H1 (cell line): ENCODE results near the gene WDR93. TPM values are rescaled to one million over a fixed set of nuclear protein-coding genes. Genes with fewer than 3 reads are reported as not detected.

Experiments
- ASH2L ChIP-seq: fragments of 200-600, 300-600 bp; sonication (generic); IDR thresholded peaks from one replicate; pipeline ENCODE4 v1.7.1; 2017; ENCODE audit warnings: low read length
- BACH1 ChIP-seq: IDR thresholded peaks from 2 replicates; pipeline ENCODE4 v1.6.1; 2012; ENCODE audit warnings: low read length, improper control_type of control experiment
- BRCA1 ChIP-seq: IDR thresholded peaks from 2 replicates; pipeline ENCODE4 v1.6.1; 2012; ENCODE audit warnings: low read depth, low read length, improper control_type of control experiment
- CHD2 ChIP-seq: IDR thresholded peaks from 2 replicates; pipeline ENCODE4 v1.6.1; 2012; ENCODE audit warnings: low read length, improper control_type of control experiment
- JUND ChIP-seq: IDR thresholded peaks from 2 replicates; pipeline ENCODE4 v1.6.1; 2011; ENCODE audit warnings: mild to moderate bottlenecking, improper control_type of control experiment, low read length
- KDM1A ChIP-seq: fragments of 200-600, 300-600 bp; sonication (generic); IDR thresholded peaks from 2 replicates; pipeline ENCODE4 v1.7.1; 2016; ENCODE audit warnings: mild to moderate bottlenecking, low read length, borderline replicate concordance
- NRF1 ChIP-seq: IDR thresholded peaks from 2 replicates; pipeline ENCODE4 v1.6.1; 2011; ENCODE audit warnings: mild to moderate bottlenecking, low read depth, low read length, improper control_type of control experiment
- POLR2A ChIP-seq, 2 experiments: IDR thresholded peaks; 1 replicate in 1 of 2; 2 replicates in 1 of 2; pipeline ENCODE4 v1.6.1; 2011; ENCODE audit warnings: low read depth in 2 of 2, low read length in 2 of 2, mild to moderate bottlenecking in 2 of 2; ENCODE audit errors: control extremely low read depth in 1 of 2
- RAD21 ChIP-seq, 2 experiments: IDR thresholded peaks in 1 of 2; conservative IDR thresholded peaks in 1 of 2; 2 replicates each; pipeline ENCODE4 v1.6.1; 2011; ENCODE audit warnings: low read depth in 2 of 2, low read length in 2 of 2, improper control_type of control experiment in 1 of 2, inconsistent platforms in 1 of 2, mild to moderate bottlenecking in 1 of 2, moderate library complexity in 1 of 2
- RFX5 ChIP-seq: IDR thresholded peaks from 2 replicates; pipeline ENCODE4 v1.6.1; 2011; ENCODE audit warnings: low read depth, low read length, improper control_type of control experiment, borderline replicate concordance
- RNF2 ChIP-seq: fragments of 200-900, 300-1000 bp; sonication (generic); IDR thresholded peaks from 2 replicates; pipeline ENCODE4 v1.7.1; 2016; ENCODE audit warnings: borderline replicate concordance, low read depth, mild to moderate bottlenecking, antibody characterized with exemption, low read length; ENCODE audit not compliant: poor library complexity, severe bottlenecking; ENCODE audit errors: missing control alignments
- RXRA ChIP-seq: IDR thresholded peaks from 2 replicates; pipeline ENCODE4 v1.6.1; 2011; ENCODE audit warnings: low read depth, mild to moderate bottlenecking, low read length, moderate library complexity; ENCODE audit not compliant: insufficient read depth
- SP1 ChIP-seq: IDR thresholded peaks from 2 replicates; pipeline ENCODE4 v1.6.1; 2011; ENCODE audit warnings: low read depth, low read length
- TAF1 ChIP-seq: IDR thresholded peaks from 2 replicates; pipeline ENCODE4 v1.6.1; 2011; ENCODE audit warnings: mild to moderate bottlenecking, low read depth, low read length
- TAF7 ChIP-seq: optimal IDR thresholded peaks from 2 replicates; pipeline ENCODE3; 2011; ENCODE audit warnings: low read depth, mild to moderate bottlenecking, inconsistent platforms, low read length, moderate library complexity, borderline replicate concordance
- TBP ChIP-seq: IDR thresholded peaks from 2 replicates; pipeline ENCODE4 v1.6.1; 2011; ENCODE audit warnings: low read depth, low read length, improper control_type of control experiment
- ZNF274 ChIP-seq: IDR thresholded peaks from 2 replicates; pipeline ENCODE4 v1.7.0; 2012; ENCODE audit warnings: low read length, borderline replicate concordance; ENCODE audit errors: extremely low read depth
- polyA plus RNA-seq, 7 experiments: library from polyadenylated mRNA; depleted of rRNA in 3 of 7; stranded (reverse) in 5 of 7; unstranded in 2 of 7; fragments of >200 nt in 5 of 7; fragments of 200-250 nt in 2 of 7; gene quantifications; 1 replicate in 5 of 7; 2 replicates in 1 of 7; 4 replicates in 1 of 7; pipeline versions ENCODE4 v1.2.1 to v1.2.3, GENCODE V29; 2011 to 2013; ENCODE audit warnings: missing spikeins in 2 of 7, mixed read lengths in 2 of 7
- total RNA-seq: library from RNA; stranded (reverse); fragmentation: NEBNext Ultra II Directional; extraction: Animal tissue kit (Norgen Biotek cat#: 25700); gene quantifications from 2 replicates; pipeline ENCODE4 v1.2.1, GENCODE V29; 2021
- TF ChIP-seq, protein P1 (sequence below): IDR thresholded peaks from 2 replicates; pipeline ENCODE4 v1.6.1; 2012; ENCODE audit warnings: low read length, inconsistent platforms
- TF ChIP-seq, protein P2 (sequence below): IDR thresholded peaks from 2 replicates; pipeline ENCODE4 v1.6.1; 2011; ENCODE audit warnings: low read depth, mild to moderate bottlenecking, low read length; ENCODE audit not compliant: insufficient read depth
- TF ChIP-seq, protein P3 (sequence below): IDR thresholded peaks from 2 replicates; pipeline ENCODE4 v1.6.1; 2012; ENCODE audit warnings: inconsistent platforms

WDR93 gene
- total and polyA plus RNA-seq, 2 of the 8 experiments (the other 6 are each of a cell fraction or from before 2014, with no cell fraction given), result 0.03 TPM; not detected in 1

DNA sequence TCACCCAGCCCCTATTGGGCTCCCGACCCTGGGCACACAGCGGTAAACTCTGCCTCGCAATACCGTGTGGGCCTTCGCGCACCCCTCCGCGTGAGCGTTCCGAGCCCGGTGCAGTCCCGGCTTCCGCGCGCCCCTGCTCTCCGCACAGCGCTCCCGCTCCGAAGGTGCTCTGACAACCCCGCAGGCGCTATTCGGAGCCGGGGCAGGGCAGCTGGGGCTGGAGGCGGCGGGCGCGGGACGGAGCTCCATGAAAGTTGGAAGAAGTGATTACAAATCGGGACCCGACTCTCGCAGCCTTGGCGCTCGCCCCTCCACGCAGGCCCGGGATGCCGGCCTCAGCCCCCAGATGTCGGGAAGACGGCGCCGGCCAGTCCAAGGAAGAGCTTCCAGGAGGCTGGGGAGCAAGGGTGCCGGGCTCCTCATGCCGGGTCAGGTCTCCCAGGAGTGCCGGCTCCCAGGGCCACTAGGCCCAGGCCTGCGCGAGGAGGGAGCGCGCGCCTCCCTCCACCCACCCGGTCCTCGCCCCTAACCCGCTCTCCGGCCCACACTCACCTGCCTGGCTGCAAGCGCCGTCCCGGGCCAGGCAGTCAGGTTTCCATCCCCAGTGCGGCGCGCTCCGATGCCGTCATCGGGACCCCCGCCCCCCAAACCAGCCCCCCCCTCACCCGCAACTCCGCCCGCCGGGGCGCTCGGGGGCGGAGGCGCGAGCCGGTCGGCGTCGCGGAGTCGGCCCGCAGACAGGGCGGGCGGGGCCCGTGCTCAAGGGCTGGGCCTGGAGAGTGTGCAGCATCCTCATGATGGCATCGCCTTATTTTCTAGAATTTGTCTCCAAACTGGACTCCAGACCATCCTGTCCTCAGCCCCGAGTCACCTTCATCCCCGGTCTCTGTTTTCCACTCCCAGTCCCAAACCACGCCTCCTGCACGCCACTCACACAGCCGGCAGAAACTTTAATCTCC lies 35.5 kb upstream of the WDR93 start, which contains the start of gene KIF7 (continued):
- TF ChIP-seq ZNF274 (no peak), JUND (no peak), RAD21 (IDR thresholded peaks at IDR 0.05 in 1 of 2, conservative IDR thresholded peaks at IDR 0.05 in 1 of 2; ENCODE audit: low read depth in 2 of 2, low read length in 2 of 2) (no peak), BACH1 (no peak), TBP (peak; percentile 58), CHD2 (no peak), BRCA1 (no peak), KDM1A (no peak), SP1 (no peak), TAF1 (peak; percentile 85), RNF2 (no peak), RFX5 (no peak), RXRA (no peak), TAF7 (no peak), ASH2L (no peak), POLR2A (IDR thresholded peaks at IDR 0.05; ENCODE audit: control extremely low read depth in 1 of 2, low read depth in 2 of 2, low read length in 2 of 2) (peak in 1 of 2 experiments; percentile 79; a peak in 2 of 3 replicates), NRF1 (no peak)
- TF ChIP-seq, protein P1, sequence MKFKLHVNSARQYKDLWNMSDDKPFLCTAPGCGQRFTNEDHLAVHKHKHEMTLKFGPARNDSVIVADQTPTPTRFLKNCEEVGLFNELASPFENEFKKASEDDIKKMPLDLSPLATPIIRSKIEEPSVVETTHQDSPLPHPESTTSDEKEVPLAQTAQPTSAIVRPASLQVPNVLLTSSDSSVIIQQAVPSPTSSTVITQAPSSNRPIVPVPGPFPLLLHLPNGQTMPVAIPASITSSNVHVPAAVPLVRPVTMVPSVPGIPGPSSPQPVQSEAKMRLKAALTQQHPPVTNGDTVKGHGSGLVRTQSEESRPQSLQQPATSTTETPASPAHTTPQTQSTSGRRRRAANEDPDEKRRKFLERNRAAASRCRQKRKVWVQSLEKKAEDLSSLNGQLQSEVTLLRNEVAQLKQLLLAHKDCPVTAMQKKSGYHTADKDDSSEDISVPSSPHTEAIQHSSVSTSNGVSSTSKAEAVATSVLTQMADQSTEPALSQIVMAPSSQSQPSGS, result no peak
- TF ChIP-seq, protein P2, sequence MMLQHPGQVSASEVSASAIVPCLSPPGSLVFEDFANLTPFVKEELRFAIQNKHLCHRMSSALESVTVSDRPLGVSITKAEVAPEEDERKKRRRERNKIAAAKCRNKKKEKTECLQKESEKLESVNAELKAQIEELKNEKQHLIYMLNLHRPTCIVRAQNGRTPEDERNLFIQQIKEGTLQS, result no peak
- TF ChIP-seq, protein P3, sequence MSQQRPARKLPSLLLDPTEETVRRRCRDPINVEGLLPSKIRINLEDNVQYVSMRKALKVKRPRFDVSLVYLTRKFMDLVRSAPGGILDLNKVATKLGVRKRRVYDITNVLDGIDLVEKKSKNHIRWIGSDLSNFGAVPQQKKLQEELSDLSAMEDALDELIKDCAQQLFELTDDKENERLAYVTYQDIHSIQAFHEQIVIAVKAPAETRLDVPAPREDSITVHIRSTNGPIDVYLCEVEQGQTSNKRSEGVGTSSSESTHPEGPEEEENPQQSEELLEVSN, result 0 out of 2 replicates have a peak, but pooled peaks have one; percentile 11
